ENCODE measurements around the gene MYOM1.

DNA sequence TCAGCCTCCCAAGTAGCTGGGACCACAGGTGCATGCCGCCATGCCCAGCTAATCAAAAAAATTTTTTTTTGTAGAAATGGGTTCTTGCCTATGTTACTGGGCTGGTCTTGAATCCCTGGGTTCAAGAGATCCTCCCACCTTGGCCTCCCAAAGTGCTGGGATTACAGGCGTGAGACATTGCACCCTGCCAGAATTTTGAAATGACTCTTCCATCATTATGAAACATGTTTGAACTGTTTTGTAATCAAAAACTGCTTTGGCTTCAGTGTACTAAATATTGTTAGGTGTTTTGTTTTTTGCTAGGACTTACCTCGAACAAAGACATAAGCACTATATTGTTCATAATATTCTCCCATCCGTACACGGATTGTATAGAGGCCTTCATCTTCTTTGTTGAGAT lies 55.8 kb downstream of the MYOM1 start:
- no peak for TF ChIP-seq EZH2 (IDR thresholded peaks at IDR 0.05; ENCODE audit: borderline replicate concordance, low read length)
- TF ChIP-seq, protein P1, sequence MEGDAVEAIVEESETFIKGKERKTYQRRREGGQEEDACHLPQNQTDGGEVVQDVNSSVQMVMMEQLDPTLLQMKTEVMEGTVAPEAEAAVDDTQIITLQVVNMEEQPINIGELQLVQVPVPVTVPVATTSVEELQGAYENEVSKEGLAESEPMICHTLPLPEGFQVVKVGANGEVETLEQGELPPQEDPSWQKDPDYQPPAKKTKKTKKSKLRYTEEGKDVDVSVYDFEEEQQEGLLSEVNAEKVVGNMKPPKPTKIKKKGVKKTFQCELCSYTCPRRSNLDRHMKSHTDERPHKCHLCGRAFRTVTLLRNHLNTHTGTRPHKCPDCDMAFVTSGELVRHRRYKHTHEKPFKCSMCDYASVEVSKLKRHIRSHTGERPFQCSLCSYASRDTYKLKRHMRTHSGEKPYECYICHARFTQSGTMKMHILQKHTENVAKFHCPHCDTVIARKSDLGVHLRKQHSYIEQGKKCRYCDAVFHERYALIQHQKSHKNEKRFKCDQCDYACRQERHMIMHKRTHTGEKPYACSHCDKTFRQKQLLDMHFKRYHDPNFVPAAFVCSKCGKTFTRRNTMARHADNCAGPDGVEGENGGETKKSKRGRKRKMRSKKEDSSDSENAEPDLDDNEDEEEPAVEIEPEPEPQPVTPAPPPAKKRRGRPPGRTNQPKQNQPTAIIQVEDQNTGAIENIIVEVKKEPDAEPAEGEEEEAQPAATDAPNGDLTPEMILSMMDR (conservative IDR thresholded peaks at IDR 0.05 in 1 of 2, IDR thresholded peaks at IDR 0.05 in 1 of 2; ENCODE audit: extremely low read depth in 1 of 2, insufficient read depth in 1 of 2, low read depth in 1 of 2, low read length in 2 of 2): no peak

Data from mammary epithelial cell (primary cell).